Endothelial cell of umbilical vein (primary cell): ENCODE measurements around the gene SLC49A4. TPM values are rescaled to one million over a fixed set of nuclear protein-coding genes. Genes with fewer than 3 reads are reported as not detected.

Source experiments
- BruUV-seq: library from RNA; stranded (reverse); fragments of 400-500 nt; replicated peaks from 2 replicates; lab custom pipeline; 2021; lab: Mats Ljungman, UMichigan
- CTCF ChIA-PET: fragments of 300-600, 350-600 bp; sonication (Branson Sonifier 250); formaldehyde crosslinking; loops from one replicate; lab custom pipeline; 2021; ENCODE audit warnings: antibody characterized with exemption, inconsistent platforms; lab: Charles Lee
- POLR2A ChIA-PET: fragments of 300-600, 350-600 bp; sonication (Branson Sonifier 250); formaldehyde crosslinking; loops from one replicate; lab custom pipeline; 2021; ENCODE audit warnings: antibody characterized with exemption, inconsistent platforms; lab: Charles Lee
- DNase-seq: peaks from one replicate; pipeline ENCODE4 v3.0.0-alpha.2; 2011; ENCODE audit warnings: low read depth, low spot score
- FAIRE-seq: peaks from 2 replicates; lab custom pipeline; 2011; peaks lifted over from hg19 to GRCh38; lab: Jason Lieb, UNC
- H2AFZ ChIP-seq: 2 replicates; pipeline ENCODE4 v1.6.0; 2012; ENCODE audit warnings: low read depth, low read length, control low read depth, inconsistent platforms
- H3K27ac ChIP-seq: 2 replicates; pipeline ENCODE4 v1.5.1; 2011; ENCODE audit warnings: low read depth, mild to moderate bottlenecking, control low read depth, low read length, moderate library complexity; ENCODE audit not compliant: insufficient read depth
- H3K27me3 ChIP-seq, 2 experiments: 2 replicates each; pipeline versions ENCODE4 v1.6.0 to v1.6.1; 2011; ENCODE audit warnings: low read length in 2 of 2, mixed read lengths in 1 of 2; ENCODE audit not compliant: control insufficient read depth in 2 of 2, insufficient read depth in 2 of 2
- H3K36me3 ChIP-seq, 2 experiments: 2 replicates in 1 of 2; 3 replicates in 1 of 2; pipeline ENCODE4 v1.5.1; 2011; ENCODE audit warnings: low read length in 2 of 2, mild to moderate bottlenecking in 1 of 2, moderate library complexity in 1 of 2; ENCODE audit not compliant: control insufficient read depth in 2 of 2, insufficient read depth in 2 of 2; ENCODE audit errors: extremely low read depth in 1 of 2
- H3K4me1 ChIP-seq: 3 replicates; pipeline ENCODE4 v1.5.1; 2011; ENCODE audit warnings: mild to moderate bottlenecking, low read length; ENCODE audit not compliant: control insufficient read depth, insufficient read depth; ENCODE audit errors: extremely low read depth
- H3K4me2 ChIP-seq: 2 replicates; pipeline ENCODE4 v1.6.1; 2011; ENCODE audit warnings: low read length, control low read depth, mixed read lengths; ENCODE audit not compliant: insufficient read depth
- H3K4me3 ChIP-seq, 3 experiments: fragments of 200-600 bp in 1 of 3; sonication (generic), shearing (Covaris generic) in 1 of 3; replicated peaks in 1 of 3; 2 replicates each; pipeline ENCODE4 v1.5.1; 2011 to 2016; ENCODE audit warnings: control low read depth in 3 of 3, low read length in 3 of 3, mild to moderate bottlenecking in 2 of 3, inconsistent platforms in 1 of 3, low read depth in 1 of 3, moderate library complexity in 1 of 3; ENCODE audit not compliant: insufficient read depth in 1 of 3
- H3K79me2 ChIP-seq: 2 replicates; pipeline ENCODE4 v1.6.0; 2012; ENCODE audit warnings: low read length, inconsistent platforms; ENCODE audit not compliant: control insufficient read depth, insufficient read depth
- H3K9ac ChIP-seq: replicated peaks from 2 replicates; pipeline ENCODE3; 2011; ENCODE audit warnings: low read length, control low read depth; ENCODE audit not compliant: insufficient read depth; ENCODE audit errors: extremely low read depth
- H3K9me1 ChIP-seq: replicated peaks from 3 replicates; pipeline ENCODE4 v1.6.0; 2011; ENCODE audit warnings: mild to moderate bottlenecking, low read length; ENCODE audit not compliant: control insufficient read depth, insufficient read depth; ENCODE audit errors: extremely low read depth
- H3K9me3 ChIP-seq: replicated peaks from 2 replicates; pipeline ENCODE4 v1.5.1; 2012; ENCODE audit warnings: low read length, inconsistent platforms; ENCODE audit not compliant: control insufficient read depth, insufficient read depth
- H4K20me1 ChIP-seq: replicated peaks from 2 replicates; pipeline ENCODE3; 2011; ENCODE audit warnings: mild to moderate bottlenecking, low read length; ENCODE audit not compliant: control insufficient read depth, insufficient read depth; ENCODE audit errors: extremely low read depth
- EZH2 ChIP-seq: IDR thresholded peaks from 2 replicates; pipeline ENCODE4 v1.6.1; 2012; ENCODE audit warnings: borderline replicate concordance, low read depth, mild to moderate bottlenecking, moderate library complexity, low read length, inconsistent platforms; ENCODE audit not compliant: severe bottlenecking
- FOS ChIP-seq: IDR thresholded peaks from 2 replicates; pipeline ENCODE4 v1.6.1; 2011; ENCODE audit warnings: mild to moderate bottlenecking, low read length, moderate library complexity, borderline replicate concordance; ENCODE audit not compliant: insufficient read depth
- GATA2 ChIP-seq: IDR thresholded peaks from 2 replicates; pipeline ENCODE4 v1.7.0; 2011; ENCODE audit warnings: low read depth, mild to moderate bottlenecking, moderate library complexity, mixed read lengths, low read length; ENCODE audit not compliant: insufficient read length, insufficient read depth
- JUN ChIP-seq: IDR thresholded peaks from 2 replicates; pipeline ENCODE4 v1.6.1; 2011; ENCODE audit warnings: borderline replicate concordance, low read depth; ENCODE audit not compliant: insufficient read length, insufficient read depth
- MYC ChIP-seq: IDR thresholded peaks from one replicate; pipeline ENCODE4 v1.6.1; 2011; ENCODE audit warnings: mild to moderate bottlenecking, low read depth, low read length
- POLR2A ChIP-seq: IDR thresholded peaks from 2 replicates; pipeline ENCODE4 v1.6.1; 2012; ENCODE audit warnings: low read depth, mild to moderate bottlenecking, control low read depth, low read length
- POLR2AphosphoS5 ChIP-seq: IDR thresholded peaks from 2 replicates; pipeline ENCODE4 v1.6.1; 2012; ENCODE audit warnings: low read depth, mild to moderate bottlenecking, control low read depth, low read length, moderate library complexity; ENCODE audit not compliant: insufficient read depth
- dilution Hi-C: fragments of 300-500 bp; cut with MboI; formaldehyde crosslinking; loops from one replicate; pipeline ENCODE4 v1.15.0; 2019; ENCODE audit warnings: low sequenced_read_pairs; ENCODE audit not compliant: extremely low pct_ligation_motif_present
- intact Hi-C: fragments of 100-400 bp; cut with micrococcal nuclease; formaldehyde crosslinking; loops from one replicate; pipeline ENCODE4 v1.10.0; 2022
- polyA plus RNA-seq, 4 experiments: library from polyadenylated mRNA; depleted of rRNA in 3 of 4; stranded (reverse) in 3 of 4; unstranded in 1 of 4; fragments of >200 nt; gene quantifications; 2 replicates each; pipeline versions ENCODE4 v1.2.1 to v1.2.3, GENCODE V29; 2011 to 2012; ENCODE audit warnings: missing spikeins in 1 of 4
- total RNA-seq: library from RNA; stranded (reverse); gene quantifications from 2 replicates; pipeline ENCODE4 v1.2.3, GENCODE V29; 2021
- TF ChIP-seq, protein P1 (sequence below): IDR thresholded peaks from 2 replicates; pipeline ENCODE4 v1.6.1; 2011; ENCODE audit not compliant: insufficient read depth, insufficient read length
- TF ChIP-seq, protein P2 (sequence below), 2 donors: IDR thresholded peaks; 1 replicate in 1 of 2; 2 replicates in 1 of 2; pipeline ENCODE4 v1.5.1; 2011; ENCODE audit warnings: low read length in 2 of 2, mild to moderate bottlenecking in 2 of 2, moderate library complexity in 2 of 2, control low read depth in 1 of 2, inconsistent platforms in 1 of 2, low read depth in 1 of 2; ENCODE audit not compliant: insufficient read depth in 1 of 2; ENCODE audit errors: extremely low read depth in 1 of 2

SLC49A4 gene
- total and polyA plus RNA-seq, 2 donors (not counting 3 experiments of a cell fraction or from before 2014, with no cell fraction given) = 10.9 to 11.6 TPM

DNA sequence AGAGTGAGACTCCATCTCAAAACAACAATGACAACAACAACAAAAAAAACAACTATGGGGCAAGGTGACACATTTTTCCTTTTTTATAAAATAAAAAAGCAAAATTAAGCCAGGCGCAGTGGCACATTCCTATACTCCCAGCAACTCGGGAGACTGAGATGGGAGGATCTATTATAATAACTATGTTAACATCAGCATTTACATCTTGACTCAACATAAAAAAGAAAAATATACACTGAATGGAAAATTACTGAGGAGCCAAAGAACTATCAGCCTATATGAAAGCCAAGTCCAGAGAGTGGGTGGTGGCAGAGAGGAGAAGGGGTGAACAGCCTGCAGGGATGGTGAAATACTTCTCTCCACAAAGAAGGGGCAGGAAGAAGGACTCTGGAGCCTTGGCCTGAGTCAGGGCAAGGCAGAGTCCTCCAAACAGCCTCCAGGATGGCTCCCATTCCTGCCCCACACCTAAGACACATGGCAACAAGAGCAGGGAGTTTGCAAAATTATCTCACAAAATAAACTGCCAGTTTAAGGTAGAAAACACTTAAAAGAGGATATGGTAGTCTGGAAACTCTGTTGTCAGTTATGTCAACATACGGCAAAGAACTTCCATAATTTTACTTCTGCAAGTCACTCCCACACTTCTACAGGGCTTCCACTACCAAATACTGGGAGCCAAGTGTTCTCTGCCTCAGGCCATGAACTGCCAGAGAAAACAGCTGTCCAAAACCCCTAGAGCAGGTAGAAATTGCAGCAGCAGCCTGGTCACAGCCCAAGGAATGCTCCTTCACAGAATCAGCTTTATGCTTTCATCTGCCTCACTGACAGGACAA is 27.1 kb upstream of the SLC49A4 start:
- Histone ChIP-seq H3K9me3 (no peaks in the 10 kb centered on the region), H3K27me3 (no peaks in the 10 kb centered on the region), H3K4me3 (no peak overlapping the region), H3K36me3 (no peaks in the 10 kb centered on the region), H3K9me1 (no peaks in the 10 kb centered on the region), H3K79me2 (no peaks in the 10 kb centered on the region), H4K20me1 (peaks cover 2% of the 10 kb centered on the region), H2AFZ (no peak overlapping the region), H3K27ac (no peak overlapping the region), H3K4me1 (peaks cover 10% of the 10 kb centered on the region), H3K9ac (no peak overlapping the region), H3K4me2 (no peak overlapping the region)
- POLR2A ChIA-PET = no interaction called here
- DNase-seq (no peak), FAIRE-seq (no peak)
- TF ChIP-seq, protein P1, sequence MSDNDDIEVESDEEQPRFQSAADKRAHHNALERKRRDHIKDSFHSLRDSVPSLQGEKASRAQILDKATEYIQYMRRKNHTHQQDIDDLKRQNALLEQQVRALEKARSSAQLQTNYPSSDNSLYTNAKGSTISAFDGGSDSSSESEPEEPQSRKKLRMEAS = no peak
- TF ChIP-seq POLR2A = no peak
- TF ChIP-seq MYC = no peak
- TF ChIP-seq, protein P2, sequence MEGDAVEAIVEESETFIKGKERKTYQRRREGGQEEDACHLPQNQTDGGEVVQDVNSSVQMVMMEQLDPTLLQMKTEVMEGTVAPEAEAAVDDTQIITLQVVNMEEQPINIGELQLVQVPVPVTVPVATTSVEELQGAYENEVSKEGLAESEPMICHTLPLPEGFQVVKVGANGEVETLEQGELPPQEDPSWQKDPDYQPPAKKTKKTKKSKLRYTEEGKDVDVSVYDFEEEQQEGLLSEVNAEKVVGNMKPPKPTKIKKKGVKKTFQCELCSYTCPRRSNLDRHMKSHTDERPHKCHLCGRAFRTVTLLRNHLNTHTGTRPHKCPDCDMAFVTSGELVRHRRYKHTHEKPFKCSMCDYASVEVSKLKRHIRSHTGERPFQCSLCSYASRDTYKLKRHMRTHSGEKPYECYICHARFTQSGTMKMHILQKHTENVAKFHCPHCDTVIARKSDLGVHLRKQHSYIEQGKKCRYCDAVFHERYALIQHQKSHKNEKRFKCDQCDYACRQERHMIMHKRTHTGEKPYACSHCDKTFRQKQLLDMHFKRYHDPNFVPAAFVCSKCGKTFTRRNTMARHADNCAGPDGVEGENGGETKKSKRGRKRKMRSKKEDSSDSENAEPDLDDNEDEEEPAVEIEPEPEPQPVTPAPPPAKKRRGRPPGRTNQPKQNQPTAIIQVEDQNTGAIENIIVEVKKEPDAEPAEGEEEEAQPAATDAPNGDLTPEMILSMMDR (IDR thresholded peaks at IDR 0.05; ENCODE audit: extremely low read depth in 1 of 2, insufficient read depth in 1 of 2, low read depth in 1 of 2, low read length in 2 of 2) = no peak
- TF ChIP-seq GATA2 = no peak
- no peak for TF ChIP-seq JUN
- no peak for TF ChIP-seq FOS
- no peak for TF ChIP-seq POLR2AphosphoS5
- TF ChIP-seq EZH2 = no peak
- CTCF ChIA-PET = no interaction called here
- dilution Hi-C loops (no loop called here), intact Hi-C loops (no loop called here)
- no TSS peak for BruUV-seq
